GM12891 (cell line): ENCODE data around the gene RPS6KA2.

ENCODE experiments used
- POLR2A ChIP-seq: IDR thresholded peaks from 2 replicates; pipeline ENCODE4 v1.6.1; 2011; ENCODE audit warnings: low read depth, low read length, control low read depth
- POLR2AphosphoS5 ChIP-seq: IDR thresholded peaks from 2 replicates; pipeline ENCODE4 v1.6.1; 2011; ENCODE audit warnings: low read depth, low read length, control low read depth
- TAF1 ChIP-seq: IDR thresholded peaks from 2 replicates; pipeline ENCODE4 v1.6.1; 2011; ENCODE audit warnings: low read depth, low read length, control low read depth

DNA sequence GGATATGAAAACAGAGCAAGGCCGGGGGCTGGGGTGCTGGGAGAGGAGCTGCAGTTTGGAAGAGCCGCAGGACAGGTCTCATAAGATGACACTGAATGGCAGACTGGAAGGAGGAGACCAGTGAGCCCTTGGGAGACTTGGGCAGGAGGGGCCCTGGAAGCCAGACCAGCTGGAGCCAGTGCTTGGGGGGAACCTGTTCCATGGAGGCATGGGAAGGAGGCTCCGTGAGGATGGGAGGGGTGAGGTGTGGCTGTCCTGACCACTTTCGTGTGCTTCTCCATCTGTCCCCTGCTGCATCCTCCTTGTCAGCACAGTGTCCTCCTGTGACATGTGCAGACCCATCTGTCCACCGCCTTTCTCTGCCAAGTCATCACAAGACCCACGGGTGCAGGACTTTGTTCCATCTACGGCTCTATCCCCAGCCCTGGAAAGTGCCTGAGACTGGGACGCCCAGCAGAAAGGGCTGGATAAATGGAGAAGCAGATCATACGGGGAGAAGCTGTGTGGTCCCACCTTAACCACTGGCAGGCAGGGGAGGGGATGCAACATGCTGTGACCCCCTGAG is 159.5 kb downstream of the RPS6KA2 start:
- TF ChIP-seq POLR2A (no peak), POLR2AphosphoS5 (no peak), TAF1 (no peak)
